Stimulated activated CD4-positive, alpha-beta T cell treated with anti-CD3 and anti-CD28 coated beads, Interleukin-4, amount 100 ng/mL, for 24 hours (primary cell): ENCODE data around the gene ESM1.
"Not testable (repeated sequence)": the region's sequence is repeated elsewhere in the genome, so short reads cannot be mapped to it uniquely, and the experiment has no call there.

ENCODE experiments used
- DNase-seq: peaks from one replicate; pipeline ENCODE4 v3.0.0-alpha.2; 2020

Gene ESM1

GRCh38 chr5:54985301-54986268 is at the start of gene ESM1:
Gene ESM1 (minus strand): TSS chr5:54985593. CDS start chr5:54985517, 76 bp downstream.
- DNase-seq: no peak

GRCh38 chr5:55033568-55033967 is 48.2 kb upstream of the ESM1 start:
- no peak for DNase-seq

GRCh38 chr5:55031492-55031891 is 46.1 kb upstream of the ESM1 start:
- no peak for DNase-seq

- no peak for DNase-seq
Measured at GRCh38 chr5:55030676-55031369, 45.4 kb upstream of the ESM1 start.

- DNase-seq: no peak
Measured at GRCh38 chr5:55030220-55030619, 44.8 kb upstream of the ESM1 start.

GRCh38 chr5:55027595-55027994 is 42.2 kb upstream of the ESM1 start:
- no peak for DNase-seq

- no peak for DNase-seq
Measured at GRCh38 chr5:55022450-55022849, 37.1 kb upstream of the ESM1 start.

- DNase-seq: no peak
Measured at GRCh38 chr5:55021821-55022220, 36.4 kb upstream of the ESM1 start.

- no peak for DNase-seq
Measured at GRCh38 chr5:55021410-55021809, 36.0 kb upstream of the ESM1 start.

- not testable (repeated sequence) for DNase-seq
Measured at GRCh38 chr5:55010149-55010548, 24.8 kb upstream of the ESM1 start.

- DNase-seq: no peak
Measured at GRCh38 chr5:55004729-55005128, 19.3 kb upstream of the ESM1 start.

GRCh38 chr5:55003432-55004065 is 18.2 kb upstream of the ESM1 start:
- DNase-seq: no peak

GRCh38 chr5:55002166-55002565 is 16.8 kb upstream of the ESM1 start:
- not testable (repeated sequence) for DNase-seq

GRCh38 chr5:54997081-54997480 is 11.7 kb upstream of the ESM1 start:
- no peak for DNase-seq

- DNase-seq: no peak
Measured at GRCh38 chr5:54996466-54996865, 11.1 kb upstream of the ESM1 start.

- no peak for DNase-seq
Measured at GRCh38 chr5:54995168-54995567, 9.8 kb upstream of the ESM1 start.

GRCh38 chr5:54994628-54995027 is 9.2 kb upstream of the ESM1 start:
- no peak for DNase-seq

GRCh38 chr5:54993318-54993717 is 7.9 kb upstream of the ESM1 start:
- DNase-seq: no peak

GRCh38 chr5:54991416-54991815 is 6.0 kb upstream of the ESM1 start:
- DNase-seq: no peak

- no peak for DNase-seq
Measured at GRCh38 chr5:54990841-54991258, 5.5 kb upstream of the ESM1 start.

GRCh38 chr5:54988817-54989216 is 3.4 kb upstream of the ESM1 start:
- DNase-seq: no peak

- DNase-seq: no peak
Measured at GRCh38 chr5:54988218-54988617, 2.8 kb upstream of the ESM1 start.

GRCh38 chr5:54986269-54986654 is 869 bp upstream of the ESM1 start:
- DNase-seq: no peak

- DNase-seq: no peak
Measured at GRCh38 chr5:54981928-54982327, 3.5 kb downstream of the ESM1 start.
